CD4-positive, alpha-beta T cell (primary cell): ENCODE measurements around the gene ABCC11. TPM values are rescaled to one million over a fixed set of nuclear protein-coding genes. Genes with fewer than 3 reads are reported as not detected.

Experiments used
- ATAC-seq: fragments of 200-7000 bp; cut with Tn5 transposase; one replicate; pipeline ENCODE4 v1.10.0; 2022; ENCODE audit warnings: mild to moderate bottlenecking; ENCODE audit not compliant: poor library complexity
- CTCF ChIA-PET: fragments of 350-600 bp; sonication (Branson Sonifier 250); formaldehyde crosslinking; loops from one replicate; lab custom pipeline; 2021; ENCODE audit warnings: antibody characterized with exemption, inconsistent platforms; lab: Charles Lee
- POLR2A ChIA-PET: fragments of 350-600 bp; sonication (Branson Sonifier 250); formaldehyde crosslinking; loops from one replicate; lab custom pipeline; 2021; ENCODE audit warnings: antibody characterized with exemption, inconsistent platforms; lab: Charles Lee
- DNase-seq, 14 experiments: peaks; one replicate each; pipeline ENCODE4 v3.0.0-alpha.2; 2013 to 2020; ENCODE audit warnings: mixed read lengths in 2 of 14
- H3K27ac ChIP-seq, 2 donors: one replicate each; pipeline versions ENCODE4 v1.5.1 to v1.7.0; 2013; ENCODE audit warnings: low read length in 2 of 2, low read depth in 1 of 2, mild to moderate bottlenecking in 1 of 2
- H3K27me3 ChIP-seq, 2 experiments: 1 replicate in 1 of 2; 2 replicates in 1 of 2; pipeline versions ENCODE4 v1.6.1 to v1.7.0; 2013; ENCODE audit warnings: low read length in 2 of 2, control low read depth in 1 of 2, mild to moderate bottlenecking in 1 of 2, moderate library complexity in 1 of 2; ENCODE audit not compliant: insufficient read depth in 2 of 2, control insufficient read depth in 1 of 2
- H3K36me3 ChIP-seq: one replicate; pipeline ENCODE4 v1.6.1; 2013; ENCODE audit warnings: low read length, control low read depth; ENCODE audit not compliant: insufficient read depth
- H3K4me1 ChIP-seq: one replicate; pipeline ENCODE4 v1.6.1; 2013; ENCODE audit warnings: low read length, control low read depth; ENCODE audit not compliant: insufficient read depth
- H3K4me3 ChIP-seq: one replicate; pipeline ENCODE4 v1.5.1; 2013; ENCODE audit warnings: mild to moderate bottlenecking, low read length, moderate library complexity
- H3K9me3 ChIP-seq, 2 experiments: 1 replicate in 1 of 2; 2 replicates in 1 of 2; pipeline versions ENCODE4 v1.6.1 to v1.7.0; 2013; ENCODE audit warnings: low read length in 2 of 2, mild to moderate bottlenecking in 2 of 2, control low read depth in 1 of 2, moderate library complexity in 1 of 2; ENCODE audit not compliant: control insufficient read depth in 1 of 2, insufficient read depth in 1 of 2
- H3K27ac Mint-ChIP-seq: one replicate; pipeline ENCODE4 v1.8.0; 2020; ENCODE audit warnings: mixed read lengths
- H3K27me3 Mint-ChIP-seq: one replicate; pipeline ENCODE4 v1.8.0; 2021; ENCODE audit warnings: mixed read lengths
- H3K36me3 Mint-ChIP-seq: one replicate; pipeline ENCODE4 v1.8.0; 2021; ENCODE audit warnings: low read depth, mixed read lengths
- H3K4me1 Mint-ChIP-seq: one replicate; pipeline ENCODE4 v1.8.0; 2021; ENCODE audit warnings: low read depth, mixed read lengths
- H3K4me3 Mint-ChIP-seq: one replicate; pipeline ENCODE4 v1.8.0; 2020; ENCODE audit warnings: mild to moderate bottlenecking, mixed read lengths
- H3K9me3 Mint-ChIP-seq: one replicate; pipeline ENCODE4 v1.8.0; 2020; ENCODE audit warnings: mixed read lengths
- intact Hi-C, 2 experiments: fragments of 100-400 bp; cut with DNase I in 1 of 2; cut with micrococcal nuclease in 1 of 2; formaldehyde crosslinking; loops; one replicate each; pipeline versions ENCODE4 v1.15.1 to v1.9.0; 2023 to 2025; cut with DNase I, micrococcal nuclease
- total RNA-seq, 174 experiments: library from RNA in 2 of 174; stranded (reverse) in 2 of 174; gene quantifications; one replicate each; pipeline ENCODE4 v1.2.3 and lab custom pipeline; 2021 to 2026
- TF ChIP-seq, protein P1 (sequence below): fragments of 200-600 bp; IDR thresholded peaks from one replicate; pipeline ENCODE4 v1.8.0; 2022; ENCODE audit warnings: antibody characterized with exemption, mild to moderate bottlenecking

Gene ABCC11
- total RNA-seq, 2 experiments from 2014 or later: 0.08 TPM; not detected in 1

DNA sequence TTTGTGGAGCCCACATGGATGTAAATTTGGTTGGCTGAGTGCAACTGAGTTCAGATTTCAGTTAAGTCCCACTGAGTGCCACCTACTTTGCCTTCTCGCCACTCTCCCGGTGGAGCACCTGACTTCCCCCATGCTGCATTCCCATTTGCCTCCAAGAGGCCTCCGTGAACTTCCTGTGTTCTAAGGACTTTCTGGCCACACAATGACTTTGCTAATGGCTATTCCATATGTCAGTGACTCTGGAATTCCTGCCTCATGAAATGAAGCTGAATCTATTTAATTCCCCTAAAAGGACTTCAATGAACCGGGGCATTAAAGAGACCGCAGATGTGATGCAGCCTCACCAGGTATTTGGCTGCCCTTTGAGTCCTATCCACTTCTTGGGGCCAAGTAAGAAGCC lies 121.5 kb downstream of the ABCC11 start:
- H3K4me1 Mint-ChIP-seq: no peaks in the 10 kb centered on the region
- intact Hi-C loops: no loop called here
- CTCF ChIA-PET: no interaction called here

DNA sequence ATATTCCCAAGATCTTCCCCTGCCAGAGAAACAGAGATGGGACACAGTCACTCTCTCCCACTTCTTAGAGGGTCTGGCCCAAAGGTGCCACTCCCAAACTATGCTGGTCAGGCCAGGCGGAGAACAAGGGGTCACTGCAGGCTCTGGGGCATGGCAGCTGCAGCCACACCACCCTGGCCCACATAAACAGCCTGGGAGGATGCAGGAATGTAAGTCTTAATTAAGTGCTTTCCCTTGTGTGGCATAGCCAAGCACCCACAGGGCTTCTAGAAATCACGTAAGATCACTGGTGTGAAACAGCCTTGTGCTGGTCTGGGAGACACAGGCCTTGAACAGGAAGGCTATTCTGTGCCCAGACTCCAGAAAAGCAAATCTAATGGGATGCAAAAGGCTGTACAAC lies 123.1 kb downstream of the ABCC11 start:
- POLR2A ChIA-PET: interaction anchor here (0.6 kb wide), 1 partner anchor 1018 kb away, joined by 3 read pairs; no protein-coding TSS in a partner anchor

More for the DNA sequence above, 121.5 kb downstream of the ABCC11 start:
- Mint-ChIP-seq H3K9me3 (no peaks in the 10 kb centered on the region), H3K27me3 (peaks cover 6% of the 10 kb centered on the region), H3K4me3 (no peak overlapping the region), H3K36me3 (no peaks in the 10 kb centered on the region), H3K27ac (no peak overlapping the region)
- no peaks in the 10 kb centered on the region for H3K9me3 ChIP-seq
- no peaks in the 10 kb centered on the region for H3K27me3 ChIP-seq
- TF ChIP-seq, protein P1, sequence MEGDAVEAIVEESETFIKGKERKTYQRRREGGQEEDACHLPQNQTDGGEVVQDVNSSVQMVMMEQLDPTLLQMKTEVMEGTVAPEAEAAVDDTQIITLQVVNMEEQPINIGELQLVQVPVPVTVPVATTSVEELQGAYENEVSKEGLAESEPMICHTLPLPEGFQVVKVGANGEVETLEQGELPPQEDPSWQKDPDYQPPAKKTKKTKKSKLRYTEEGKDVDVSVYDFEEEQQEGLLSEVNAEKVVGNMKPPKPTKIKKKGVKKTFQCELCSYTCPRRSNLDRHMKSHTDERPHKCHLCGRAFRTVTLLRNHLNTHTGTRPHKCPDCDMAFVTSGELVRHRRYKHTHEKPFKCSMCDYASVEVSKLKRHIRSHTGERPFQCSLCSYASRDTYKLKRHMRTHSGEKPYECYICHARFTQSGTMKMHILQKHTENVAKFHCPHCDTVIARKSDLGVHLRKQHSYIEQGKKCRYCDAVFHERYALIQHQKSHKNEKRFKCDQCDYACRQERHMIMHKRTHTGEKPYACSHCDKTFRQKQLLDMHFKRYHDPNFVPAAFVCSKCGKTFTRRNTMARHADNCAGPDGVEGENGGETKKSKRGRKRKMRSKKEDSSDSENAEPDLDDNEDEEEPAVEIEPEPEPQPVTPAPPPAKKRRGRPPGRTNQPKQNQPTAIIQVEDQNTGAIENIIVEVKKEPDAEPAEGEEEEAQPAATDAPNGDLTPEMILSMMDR: no peak
- ATAC-seq: no peak
- no peaks in the 10 kb centered on the region for H3K4me1 ChIP-seq
- POLR2A ChIA-PET: no interaction called here
- no peak for DNase-seq
- no peak overlapping the region for H3K4me3 ChIP-seq
- H3K27ac ChIP-seq: no peak overlapping the region
- no peaks in the 10 kb centered on the region for H3K36me3 ChIP-seq

DNA sequence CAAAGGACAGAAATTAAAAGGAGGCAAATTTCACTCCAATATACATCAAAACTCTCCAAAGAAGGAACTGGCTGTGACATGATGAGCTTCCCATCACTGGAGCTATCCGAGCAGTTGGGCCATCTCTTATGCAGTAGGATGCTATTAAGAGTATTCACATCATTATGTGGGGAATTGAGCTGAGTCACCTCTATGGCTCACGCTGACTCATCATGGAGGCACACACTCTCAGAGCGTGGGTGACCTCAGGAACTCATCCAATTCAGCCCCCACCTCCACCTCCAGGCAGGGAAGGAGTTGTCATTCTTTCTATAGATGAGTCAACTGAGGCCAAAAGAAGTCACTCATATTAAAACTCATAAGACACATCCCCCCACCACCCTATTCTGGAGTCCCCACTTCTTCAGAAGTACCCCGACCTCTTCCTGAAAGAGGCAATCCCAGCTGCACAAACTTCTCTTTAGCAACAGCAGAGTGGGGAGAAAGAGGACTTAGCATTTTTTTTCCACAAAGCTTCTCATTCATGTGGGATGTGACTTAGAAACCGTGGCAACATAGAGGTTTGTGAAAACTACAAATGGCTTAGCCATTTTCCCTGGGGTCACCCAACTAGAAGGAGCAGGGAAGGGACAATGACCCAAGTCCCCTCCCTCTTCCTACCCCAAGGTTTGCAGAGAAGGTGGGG lies 124.1 kb downstream of the ABCC11 start:
- POLR2A ChIA-PET: no interaction called here

More for the DNA sequence above, 123.1 kb downstream of the ABCC11 start:
- Mint-ChIP-seq H3K4me3 (no peak overlapping the region), H3K36me3 (no peaks in the 10 kb centered on the region), H3K27me3 (peaks cover 6% of the 10 kb centered on the region), H3K9me3 (no peaks in the 10 kb centered on the region), H3K27ac (no peak overlapping the region), H3K4me1 (no peaks in the 10 kb centered on the region)
- DNase-seq (no peak), ATAC-seq (no peak)
- CTCF ChIA-PET: no interaction called here
- Histone ChIP-seq H3K27ac (no peak overlapping the region), H3K4me1 (no peaks in the 10 kb centered on the region), H3K27me3 (no peaks in the 10 kb centered on the region), H3K4me3 (no peak overlapping the region), H3K36me3 (no peaks in the 10 kb centered on the region), H3K9me3 (no peaks in the 10 kb centered on the region)
- TF ChIP-seq, protein P1: no peak
- intact Hi-C loops: no loop called here

More for the DNA sequence above, 124.1 kb downstream of the ABCC11 start:
- no peaks in the 10 kb centered on the region for H3K9me3 ChIP-seq
- H3K4me1 Mint-ChIP-seq: no peaks in the 10 kb centered on the region
- no peaks in the 10 kb centered on the region for H3K9me3 Mint-ChIP-seq
- H3K27me3 Mint-ChIP-seq: peaks cover 6% of the 10 kb centered on the region
- no peak for DNase-seq
- no peak for ATAC-seq
- H3K27ac ChIP-seq: no peak overlapping the region
- H3K4me3 ChIP-seq: no peak overlapping the region
- CTCF ChIA-PET: no interaction called here
- no peaks in the 10 kb centered on the region for H3K36me3 Mint-ChIP-seq
- no peaks in the 10 kb centered on the region for H3K4me1 ChIP-seq
- intact Hi-C loops: no loop called here
- no peaks in the 10 kb centered on the region for H3K27me3 ChIP-seq
- H3K27ac Mint-ChIP-seq: no peak overlapping the region
- no peaks in the 10 kb centered on the region for H3K36me3 ChIP-seq
- no peak overlapping the region for H3K4me3 Mint-ChIP-seq
- TF ChIP-seq, protein P1: no peak
